Measurements from ENCODE around the gene CKS1B. TPM values are rescaled to one million over a fixed set of nuclear protein-coding genes. Genes with fewer than 3 reads are reported as not detected.

CKS1B gene
- total RNA-seq, 1 donor from 2014 or later: 28.5 TPM

- Histone ChIP-seq H3K27me3 (ENCODE audit: low read depth) (no peaks in the 10 kb centered on the region), H3K4me3 (no peak overlapping the region), H3K27ac (no peak overlapping the region), H3K4me1 (peaks cover 19% of the 10 kb centered on the region), H3K9me3 (no peaks in the 10 kb centered on the region), H3K36me3 (peaks cover 21% of the 10 kb centered on the region)
- ATAC-seq (no peak), DNase-seq (no peak)
- no peak for TF ChIP-seq CTCF (IDR thresholded peaks at IDR 0.05)
- intact Hi-C loops (cut with DNase I): no loop called here
Measured at GRCh38 chr1:154934358-154934948, 40.0 kb upstream of the CKS1B start.

GRCh38 chr1:154935749-154936554 is 38.5 kb upstream of the CKS1B start:
- H3K36me3 ChIP-seq: peaks cover 13% of the 10 kb centered on the region
- TF ChIP-seq CTCF (IDR thresholded peaks at IDR 0.05): no peak
- H3K4me3 ChIP-seq: peak overlapping the region; percentile 73
- ATAC-seq (peak in 1 of 2 donors; percentile 2), DNase-seq (no peak)
- no peaks in the 10 kb centered on the region for H3K27me3 ChIP-seq (ENCODE audit: low read depth)
- H3K9me3 ChIP-seq: no peaks in the 10 kb centered on the region
- intact Hi-C loops (cut with DNase I): no loop called here
- peaks cover 19% of the 10 kb centered on the region for H3K4me1 ChIP-seq
- peak overlapping the region; percentile 99 for H3K27ac ChIP-seq

- intact Hi-C loops (cut with DNase I): no loop called here
- ATAC-seq: peak; percentile 95
Measured at GRCh38 chr1:154936555-154937084, 37.9 kb upstream of the CKS1B start, which contains the start of gene PMVK. PMVK (minus strand) TSS chr1:154936719; CDS start chr1:154936685, 34 bp downstream.

GRCh38 chr1:154937085-154937987 is 37.1 kb upstream of the CKS1B start:
- DNase-seq (peak; percentile 93), ATAC-seq (peak; percentile 89)
- H3K4me1 ChIP-seq: peaks cover 27% of the 10 kb centered on the region
- TF ChIP-seq CTCF (IDR thresholded peaks at IDR 0.05): peak; percentile 17
- no peaks in the 10 kb centered on the region for H3K9me3 ChIP-seq
- intact Hi-C loops (cut with DNase I): no loop called here
- peak overlapping the region; percentile 73 for H3K4me3 ChIP-seq
- no peaks in the 10 kb centered on the region for H3K36me3 ChIP-seq
- no peaks in the 10 kb centered on the region for H3K27me3 ChIP-seq (ENCODE audit: low read depth)
- peak overlapping the region; percentile 99 for H3K27ac ChIP-seq

More at GRCh38 chr1:154936555-154937084, 37.9 kb upstream of the CKS1B start, which contains the start of gene PMVK:
- peak; percentile 97 for DNase-seq
- Histone ChIP-seq H3K4me3 (peak within 1 kb of the TSS; percentile 73), H3K4me1 (peaks cover 23% of the 10 kb centered on the region), H3K36me3 (peaks cover 6% of the 10 kb centered on the region), H3K27ac (peak within 1 kb of the TSS; percentile 99), H3K9me3 (no peaks in the 10 kb centered on the region), H3K27me3 (ENCODE audit: low read depth) (no peaks in the 10 kb centered on the region)
- peak; percentile 44 for TF ChIP-seq CTCF (IDR thresholded peaks at IDR 0.05)

GRCh38 chr1:154937988-154938386 is 36.5 kb upstream of the CKS1B start:
- H3K4me1 ChIP-seq: peaks cover 34% of the 10 kb centered on the region
- no peak for DNase-seq
- intact Hi-C loops (cut with DNase I): no loop called here

More at GRCh38 chr1:154937988-154938386, 36.5 kb upstream of the CKS1B start:
- no peak for ATAC-seq
- H3K27ac ChIP-seq: peak overlapping the region; percentile 99
- H3K9me3 ChIP-seq: no peaks in the 10 kb centered on the region
- peak overlapping the region; percentile 73 for H3K4me3 ChIP-seq
- TF ChIP-seq CTCF (IDR thresholded peaks at IDR 0.05): no peak
- H3K36me3 ChIP-seq: no peaks in the 10 kb centered on the region
- no peaks in the 10 kb centered on the region for H3K27me3 ChIP-seq (ENCODE audit: low read depth)
